ENCODE measurements around the gene ILF3.

ILF3 gene

DNA sequence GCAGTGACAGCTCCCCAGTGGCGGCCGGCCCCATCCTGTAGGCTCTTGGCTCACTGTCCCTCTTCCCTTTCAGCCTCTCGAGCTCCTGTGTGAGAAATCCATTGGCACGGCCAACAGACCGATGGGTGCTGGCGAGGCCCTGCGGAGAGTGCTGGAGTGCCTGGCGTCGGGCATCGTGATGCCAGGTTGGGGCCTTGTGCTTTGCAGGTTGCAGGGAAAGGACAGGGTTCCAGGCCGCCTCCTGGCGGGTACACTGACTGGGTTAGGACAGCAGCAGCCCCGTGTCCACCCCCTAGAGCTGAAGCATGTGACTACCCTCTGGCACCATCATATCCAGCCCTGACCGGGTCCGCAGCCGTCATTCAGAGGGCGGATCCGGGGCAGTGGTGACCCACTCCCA lies 25.6 kb downstream of the ILF3 start:
- DNase-seq: no peak

- no peak for DNase-seq
These were observed 26.5 kb downstream of the ILF3 start for GRCh38 chr19:10680545-10681135.

DNA sequence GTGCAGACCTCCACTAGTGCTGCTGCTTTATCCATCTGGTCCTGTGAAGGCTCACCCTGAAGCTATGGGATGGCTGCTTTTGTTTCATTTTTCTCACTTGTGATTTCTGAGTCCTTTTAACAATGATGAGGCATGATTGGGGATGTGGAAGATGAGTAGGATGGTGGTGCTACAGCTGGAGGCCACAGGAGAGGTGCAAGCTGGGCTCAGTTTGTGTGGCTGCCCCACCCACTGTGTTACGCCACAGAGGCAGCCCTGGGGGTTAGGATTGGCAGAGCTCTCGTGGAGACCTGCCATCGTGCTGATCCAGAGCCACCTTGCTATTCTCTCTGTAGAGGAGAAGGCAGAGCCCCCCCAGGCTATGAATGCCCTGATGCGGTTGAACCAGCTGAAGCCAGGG lies 27.5 kb downstream of the ILF3 start:
- DNase-seq: no peak

- no peak for DNase-seq
These were observed 28.4 kb downstream of the ILF3 start for GRCh38 chr19:10682397-10683063.

DNA sequence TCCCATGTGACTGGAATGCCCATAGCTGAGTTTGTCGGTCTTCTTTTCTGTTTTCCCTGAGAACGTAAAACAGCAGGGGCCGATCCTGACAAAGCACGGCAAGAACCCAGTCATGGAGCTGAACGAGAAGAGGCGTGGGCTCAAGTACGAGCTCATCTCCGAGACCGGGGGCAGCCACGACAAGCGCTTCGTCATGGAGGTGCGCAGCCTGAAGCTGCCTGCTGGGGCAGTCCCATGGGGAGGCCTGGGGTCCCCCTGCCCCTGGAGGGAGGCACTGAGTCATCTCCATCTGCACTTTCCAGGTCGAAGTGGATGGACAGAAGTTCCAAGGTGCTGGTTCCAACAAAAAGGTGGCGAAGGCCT lies 28.9 kb downstream of the ILF3 start:
- DNase-seq: no peak

DNA sequence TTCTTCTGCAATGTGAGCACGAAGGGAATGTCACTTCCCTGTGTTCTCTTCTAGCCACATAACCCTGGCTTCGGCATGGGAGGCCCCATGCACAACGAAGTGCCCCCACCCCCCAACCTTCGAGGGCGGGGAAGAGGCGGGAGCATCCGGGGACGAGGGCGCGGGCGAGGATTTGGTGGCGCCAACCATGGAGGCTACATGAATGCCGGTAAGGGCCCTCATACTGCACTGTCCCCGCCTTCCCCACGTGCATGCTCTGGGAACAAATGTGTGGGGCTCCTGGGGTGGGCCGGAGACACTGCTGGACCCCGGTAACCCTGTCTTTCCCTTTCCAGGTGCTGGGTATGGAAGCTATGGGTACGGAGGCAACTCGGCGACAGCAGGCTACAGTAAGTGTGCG lies 29.4 kb downstream of the ILF3 start:
- DNase-seq: no peak

DNA sequence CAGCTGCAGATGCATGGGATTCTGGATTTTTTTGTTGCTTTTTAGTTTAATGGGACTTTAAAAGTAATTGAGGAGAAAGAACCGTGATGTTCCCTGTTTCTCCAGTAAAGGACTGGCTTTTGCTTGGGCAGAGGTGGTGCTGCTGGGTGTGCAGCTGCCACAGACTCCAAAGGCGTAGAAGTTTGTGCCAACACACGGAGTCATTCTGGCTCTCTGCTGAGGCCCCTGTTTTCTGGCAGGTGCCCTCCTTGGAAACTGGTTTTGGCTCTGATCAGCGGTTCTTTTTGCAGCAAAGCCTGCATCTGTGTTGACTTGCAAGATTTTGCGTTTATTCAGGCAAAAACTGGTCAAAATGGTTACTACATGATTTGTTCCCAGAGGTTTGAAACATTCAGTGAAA lies 31.1 kb downstream of the ILF3 start:
- no peak for DNase-seq

- DNase-seq: no peak
These were observed 32.0 kb downstream of the ILF3 start for GRCh38 chr19:10686193-10686592.

DNA sequence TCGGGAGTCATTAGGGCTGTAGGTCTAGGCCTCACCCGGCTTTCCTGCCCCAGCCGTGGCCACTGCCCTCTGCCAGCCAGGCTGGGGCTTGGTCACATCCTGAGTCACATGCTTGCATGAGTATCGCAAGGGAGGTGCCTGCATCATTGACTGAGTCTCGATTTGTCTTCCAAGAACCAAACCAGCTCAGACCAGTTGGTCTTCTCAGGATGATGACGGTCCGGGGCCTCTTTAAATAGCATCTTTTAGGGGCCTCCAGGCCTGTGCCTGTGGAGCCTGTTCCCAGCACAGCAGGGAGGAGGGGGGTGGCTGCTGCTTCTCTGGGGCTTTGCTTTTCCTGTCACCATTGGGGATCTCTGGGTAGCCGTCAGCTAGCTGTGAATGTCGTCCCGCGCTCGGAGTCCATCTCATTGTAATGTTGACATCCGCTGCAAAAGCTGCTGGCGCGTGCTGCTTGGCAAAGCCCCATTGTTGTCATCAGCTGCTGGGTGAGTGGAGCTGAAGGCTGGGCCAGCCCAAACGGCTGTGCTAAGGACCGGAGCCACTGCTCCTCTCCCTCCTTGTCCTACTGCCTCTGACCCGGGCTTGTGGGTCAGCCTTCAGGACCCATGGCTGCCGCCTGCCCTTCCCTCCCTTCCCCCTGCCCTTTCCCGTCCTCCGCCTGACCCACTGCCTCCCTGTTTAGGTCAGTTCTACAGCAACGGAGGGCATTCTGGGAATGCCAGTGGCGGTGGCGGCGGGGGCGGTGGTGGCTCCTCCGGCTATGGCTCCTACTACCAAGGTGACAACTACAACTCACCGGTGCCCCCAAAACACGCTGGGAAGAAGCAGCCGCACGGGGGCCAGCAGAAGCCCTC lies 32.7 kb downstream of the ILF3 start:
- no peak for DNase-seq

DNA sequence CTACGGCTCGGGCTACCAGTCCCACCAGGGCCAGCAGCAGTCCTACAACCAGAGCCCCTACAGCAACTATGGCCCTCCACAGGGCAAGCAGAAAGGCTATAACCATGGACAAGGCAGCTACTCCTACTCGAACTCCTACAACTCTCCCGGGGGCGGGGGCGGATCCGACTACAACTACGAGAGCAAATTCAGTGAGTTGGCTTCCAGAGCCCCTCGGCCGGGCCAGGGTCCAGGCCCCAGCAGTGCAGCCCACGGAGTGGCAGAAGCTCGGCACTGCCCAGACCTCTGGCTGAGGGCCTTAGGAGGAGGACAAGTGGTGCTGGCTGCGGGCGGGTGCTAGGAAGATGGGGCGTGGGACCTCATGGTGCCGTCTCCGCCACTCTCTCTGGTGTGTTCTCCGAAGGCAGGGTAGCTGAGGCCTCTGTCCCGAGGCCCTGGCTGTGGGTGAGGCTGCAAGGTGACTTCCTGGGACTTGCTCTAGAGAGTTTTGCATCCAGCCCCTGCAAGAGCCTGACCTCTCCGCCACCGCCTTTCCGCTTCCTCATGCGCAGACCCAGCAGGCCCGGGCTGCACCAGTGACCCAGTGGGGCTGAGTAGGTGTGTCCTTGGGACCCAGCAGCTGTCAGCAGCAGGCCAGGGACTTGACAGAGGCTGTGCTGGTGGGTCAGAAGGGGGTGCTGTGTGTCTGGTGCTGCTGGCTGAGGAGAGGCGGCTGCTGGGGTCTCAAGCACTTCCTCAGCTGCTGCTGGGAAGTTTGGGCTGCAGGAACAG lies 33.6 kb downstream of the ILF3 start:
- no peak for DNase-seq

DNA sequence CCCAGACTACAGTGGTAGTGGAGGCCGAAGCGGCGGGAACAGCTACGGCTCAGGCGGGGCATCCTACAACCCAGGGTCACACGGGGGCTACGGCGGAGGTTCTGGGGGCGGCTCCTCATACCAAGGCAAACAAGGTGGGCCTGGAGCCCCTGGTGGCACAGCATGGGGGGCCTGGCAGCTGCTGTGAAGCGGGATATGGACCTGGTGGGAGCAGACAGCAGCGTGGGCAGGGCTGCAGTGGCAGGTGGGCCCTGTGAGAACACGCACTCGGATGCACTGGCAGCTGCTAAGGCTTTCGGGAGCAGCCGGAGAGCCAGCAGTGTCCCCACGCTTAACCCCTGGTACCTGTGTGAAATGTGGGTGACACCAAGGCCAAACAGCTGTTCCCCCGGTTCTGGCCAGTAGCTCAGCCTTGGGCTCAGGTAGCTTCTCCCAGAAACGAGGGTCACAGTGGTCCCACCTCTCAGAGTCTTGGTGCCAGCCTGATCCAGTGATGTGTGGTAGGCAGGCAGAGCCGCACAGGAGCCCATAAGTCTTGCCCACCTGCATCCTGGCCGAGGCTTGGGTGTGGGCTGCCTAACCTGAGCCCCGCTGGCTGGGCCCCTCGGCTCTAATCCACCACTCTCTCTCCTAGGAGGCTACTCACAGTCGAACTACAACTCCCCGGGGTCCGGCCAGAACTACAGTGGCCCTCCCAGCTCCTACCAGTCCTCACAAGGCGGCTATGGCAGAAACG lies 34.6 kb downstream of the ILF3 start:
- DNase-seq: no peak

DNA sequence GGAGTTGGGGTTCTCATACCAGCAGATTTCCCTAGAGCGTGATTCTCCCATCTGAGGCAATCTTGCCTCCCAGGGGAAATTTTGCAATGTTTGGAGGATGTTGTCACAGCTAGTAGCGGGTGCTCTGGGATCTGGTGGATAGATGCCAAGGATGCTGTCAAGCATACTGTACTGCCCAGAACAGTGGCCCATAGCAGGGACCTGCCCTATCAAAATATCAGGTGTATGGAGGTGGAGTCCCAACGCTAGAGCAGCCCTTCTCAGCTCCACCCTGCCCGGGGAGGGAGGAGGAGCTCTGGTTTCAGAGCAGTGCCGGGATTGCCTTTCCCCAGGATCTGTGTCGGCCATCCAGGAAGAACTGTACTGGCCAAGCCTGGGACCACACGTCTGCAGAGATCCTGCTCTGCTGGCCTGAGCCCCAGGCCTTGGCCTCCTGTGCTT lies 36.2 kb downstream of the ILF3 start:
- no peak for DNase-seq

GRCh38 chr19:10691178-10691881 lies 37.2 kb downstream of the ILF3 start:
- no peak for DNase-seq

- no peak for DNase-seq
These were observed 37.7 kb downstream of the ILF3 start for GRCh38 chr19:10691883-10692282.

DNA sequence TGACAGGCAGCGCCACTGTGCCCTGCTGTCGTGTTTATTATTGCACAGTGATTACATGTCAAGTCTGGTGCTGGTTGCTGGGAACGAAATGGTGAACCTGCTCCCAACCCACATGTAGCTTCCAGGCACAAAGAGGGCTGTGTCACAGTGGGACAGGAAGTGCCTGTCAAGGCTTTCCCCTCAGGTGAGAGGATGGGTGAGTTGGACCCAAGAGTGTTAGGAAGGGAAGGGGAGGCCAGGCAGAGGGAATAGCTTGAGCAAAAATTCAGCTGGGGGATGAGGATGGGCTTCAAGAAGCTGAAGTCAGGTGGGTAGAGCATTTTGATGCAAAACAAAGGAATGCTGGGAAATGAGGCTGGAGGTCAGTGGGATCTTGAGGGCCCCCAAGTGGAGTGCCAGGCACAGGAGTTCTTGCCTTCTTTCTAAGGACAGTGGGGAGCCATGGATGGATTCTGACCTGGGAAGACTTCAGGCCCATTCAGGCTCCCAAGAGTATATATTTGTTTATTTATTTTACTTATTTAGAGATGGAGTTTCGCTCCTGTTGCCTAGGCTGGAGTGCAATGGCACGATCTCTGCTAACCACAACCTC lies 38.6 kb downstream of the ILF3 start:
- no peak for DNase-seq

DNA sequence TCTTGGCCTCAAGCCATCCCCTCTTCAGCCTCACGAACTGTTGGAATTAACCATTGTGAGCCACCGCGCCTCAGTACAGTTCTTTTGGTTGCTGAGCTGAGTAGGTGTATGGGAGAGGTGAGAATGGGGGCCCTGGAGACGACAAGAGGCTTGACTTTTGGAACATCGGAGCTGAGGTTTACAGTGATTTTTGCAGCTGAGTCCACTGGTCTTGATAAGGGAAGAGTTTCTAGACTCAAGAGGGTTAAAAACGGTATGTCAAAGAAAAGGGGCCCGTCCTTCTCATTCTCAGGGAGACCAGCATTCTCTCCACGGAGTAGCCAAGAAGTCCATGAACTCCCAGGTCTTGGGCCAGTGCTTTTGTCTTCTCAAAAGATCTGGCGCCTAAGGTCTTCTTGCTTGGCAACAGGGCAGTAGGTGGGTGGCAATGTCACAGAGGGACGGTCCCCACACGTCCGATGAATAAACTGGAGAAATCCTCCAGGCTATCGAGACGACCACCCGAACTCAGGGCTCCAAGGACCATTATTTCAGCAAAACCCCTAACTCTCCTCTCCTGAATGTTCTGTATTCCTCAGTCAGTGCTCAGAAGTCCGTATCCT lies 40.7 kb downstream of the ILF3 start:
- DNase-seq: no peak

- DNase-seq: peak; percentile 94
These were observed 41.6 kb downstream of the ILF3 start for GRCh38 chr19:10695401-10696398.

GRCh38 chr19:10699650-10700335 lies 45.6 kb downstream of the ILF3 start:
- DNase-seq: peak; percentile 86

DNA sequence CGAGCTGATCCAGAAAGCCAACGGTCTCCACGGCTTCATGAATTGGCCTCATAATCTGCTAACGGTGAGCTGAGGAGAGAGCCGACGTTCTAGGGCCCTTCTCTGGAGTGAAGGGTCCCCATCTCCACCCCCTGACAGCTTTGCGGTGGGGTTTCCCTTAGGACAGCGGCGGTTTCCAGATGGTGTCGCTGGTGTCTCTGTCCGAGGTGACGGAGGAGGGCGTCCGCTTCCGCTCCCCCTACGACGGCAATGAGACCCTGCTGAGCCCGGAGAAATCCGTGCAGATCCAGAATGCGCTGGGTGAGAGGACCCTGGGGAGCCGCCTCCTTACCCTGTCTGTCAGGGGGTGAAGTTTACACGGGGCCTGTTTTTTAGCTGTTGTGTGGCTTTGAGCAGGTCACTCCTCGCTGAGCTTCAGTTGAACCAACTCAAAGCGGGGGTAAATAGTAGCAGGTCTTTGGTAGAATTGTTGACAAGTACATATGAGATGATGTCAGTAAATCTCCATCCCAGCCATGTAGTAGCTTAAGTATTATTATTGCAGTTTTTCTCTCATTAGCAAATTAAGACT lies 47.9 kb downstream of the ILF3 start:
- DNase-seq: peak; percentile 52

Data from stimulated activated CD8-positive, alpha-beta memory T cell treated with anti-CD3 and anti-CD28 coated beads, Interleukin-4, amount 100 ng/mL, for 48 hours (primary cell).